ENCODE results near the gene NEBL. TPM values are rescaled to one million over a fixed set of nuclear protein-coding genes. Genes with fewer than 3 reads are reported as not detected.

NEBL gene
- total RNA-seq, 1 donor from 2014 or later = 0.74 TPM

GRCh38 chr10:20746856-20747255, 150.3 kb downstream of the NEBL start:
- Mint-ChIP-seq H3K4me1 (ENCODE audit: low read depth, unreplicated experiment) (no peaks in the 10 kb centered on the region), H3K4me3 (ENCODE audit: unreplicated experiment) (no peak overlapping the region), H3K27me3 (ENCODE audit: unreplicated experiment) (no peaks in the 10 kb centered on the region)

GRCh38 chr10:20745556-20746375, 151.3 kb downstream of the NEBL start:
- Mint-ChIP-seq H3K36me3 (ENCODE audit: unreplicated experiment) (peaks cover 4% of the 10 kb centered on the region), H3K9me3 (ENCODE audit: unreplicated experiment) (no peaks in the 10 kb centered on the region)
- no peak for DNase-seq

More at GRCh38 chr10:20746856-20747255, 150.3 kb downstream of the NEBL start:
- H3K27ac Mint-ChIP-seq (ENCODE audit: unreplicated experiment) = no peak overlapping the region
- H3K36me3 Mint-ChIP-seq (ENCODE audit: unreplicated experiment) = peaks cover 6% of the 10 kb centered on the region
- H3K9me3 Mint-ChIP-seq (ENCODE audit: unreplicated experiment) = no peaks in the 10 kb centered on the region
- DNase-seq = no peak
- TF ChIP-seq, protein P1, sequence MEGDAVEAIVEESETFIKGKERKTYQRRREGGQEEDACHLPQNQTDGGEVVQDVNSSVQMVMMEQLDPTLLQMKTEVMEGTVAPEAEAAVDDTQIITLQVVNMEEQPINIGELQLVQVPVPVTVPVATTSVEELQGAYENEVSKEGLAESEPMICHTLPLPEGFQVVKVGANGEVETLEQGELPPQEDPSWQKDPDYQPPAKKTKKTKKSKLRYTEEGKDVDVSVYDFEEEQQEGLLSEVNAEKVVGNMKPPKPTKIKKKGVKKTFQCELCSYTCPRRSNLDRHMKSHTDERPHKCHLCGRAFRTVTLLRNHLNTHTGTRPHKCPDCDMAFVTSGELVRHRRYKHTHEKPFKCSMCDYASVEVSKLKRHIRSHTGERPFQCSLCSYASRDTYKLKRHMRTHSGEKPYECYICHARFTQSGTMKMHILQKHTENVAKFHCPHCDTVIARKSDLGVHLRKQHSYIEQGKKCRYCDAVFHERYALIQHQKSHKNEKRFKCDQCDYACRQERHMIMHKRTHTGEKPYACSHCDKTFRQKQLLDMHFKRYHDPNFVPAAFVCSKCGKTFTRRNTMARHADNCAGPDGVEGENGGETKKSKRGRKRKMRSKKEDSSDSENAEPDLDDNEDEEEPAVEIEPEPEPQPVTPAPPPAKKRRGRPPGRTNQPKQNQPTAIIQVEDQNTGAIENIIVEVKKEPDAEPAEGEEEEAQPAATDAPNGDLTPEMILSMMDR (IDR thresholded peaks at IDR 0.05; ENCODE audit: partially characterized antibody, unreplicated experiment) = no peak

GRCh38 chr10:20744821-20745220, 152.3 kb downstream of the NEBL start:
- Mint-ChIP-seq H3K4me1 (ENCODE audit: low read depth, unreplicated experiment) (no peaks in the 10 kb centered on the region), H3K27me3 (ENCODE audit: unreplicated experiment) (no peaks in the 10 kb centered on the region), H3K9me3 (ENCODE audit: unreplicated experiment) (no peaks in the 10 kb centered on the region), H3K4me3 (ENCODE audit: unreplicated experiment) (no peak overlapping the region), H3K27ac (ENCODE audit: unreplicated experiment) (no peak overlapping the region), H3K36me3 (ENCODE audit: unreplicated experiment) (no peaks in the 10 kb centered on the region)
- DNase-seq = no peak
- TF ChIP-seq, protein P1 (IDR thresholded peaks at IDR 0.05; ENCODE audit: partially characterized antibody, unreplicated experiment) = no peak

More at GRCh38 chr10:20745556-20746375, 151.3 kb downstream of the NEBL start:
- Mint-ChIP-seq H3K4me1 (ENCODE audit: low read depth, unreplicated experiment) (no peaks in the 10 kb centered on the region), H3K4me3 (ENCODE audit: unreplicated experiment) (no peak overlapping the region), H3K27ac (ENCODE audit: unreplicated experiment) (no peak overlapping the region), H3K27me3 (ENCODE audit: unreplicated experiment) (no peaks in the 10 kb centered on the region)
- TF ChIP-seq, protein P1 (IDR thresholded peaks at IDR 0.05; ENCODE audit: partially characterized antibody, unreplicated experiment) = no peak

GRCh38 chr10:20743942-20744341, 153.2 kb downstream of the NEBL start:
- Mint-ChIP-seq H3K36me3 (ENCODE audit: unreplicated experiment) (no peaks in the 10 kb centered on the region), H3K9me3 (ENCODE audit: unreplicated experiment) (no peaks in the 10 kb centered on the region), H3K27ac (ENCODE audit: unreplicated experiment) (no peak overlapping the region), H3K4me3 (ENCODE audit: unreplicated experiment) (no peak overlapping the region), H3K27me3 (ENCODE audit: unreplicated experiment) (no peaks in the 10 kb centered on the region), H3K4me1 (ENCODE audit: low read depth, unreplicated experiment) (no peaks in the 10 kb centered on the region)
- TF ChIP-seq, protein P1 (IDR thresholded peaks at IDR 0.05; ENCODE audit: partially characterized antibody, unreplicated experiment) = no peak
- no peak for DNase-seq

Data from glutamatergic neuron (in vitro differentiated cells).